Loucy (cell line): ENCODE measurements around the gene MARCHF4.

ENCODE experiments used
- EZH2phosphoT487 ChIP-seq: fragments of 200-600 bp; IDR thresholded peaks from 2 replicates; pipeline ENCODE4 v1.6.1; 2018; ENCODE audit warnings: antibody characterized with exemption, mild to moderate bottlenecking, moderate library complexity, borderline replicate concordance
- TF ChIP-seq, protein P1 (sequence below): fragments of 200-600 bp; sonication (generic); conservative IDR thresholded peaks from 2 replicates; pipeline ENCODE4 v1.5.1; 2014; ENCODE audit warnings: mild to moderate bottlenecking, antibody characterized with exemption, low read length

DNA sequence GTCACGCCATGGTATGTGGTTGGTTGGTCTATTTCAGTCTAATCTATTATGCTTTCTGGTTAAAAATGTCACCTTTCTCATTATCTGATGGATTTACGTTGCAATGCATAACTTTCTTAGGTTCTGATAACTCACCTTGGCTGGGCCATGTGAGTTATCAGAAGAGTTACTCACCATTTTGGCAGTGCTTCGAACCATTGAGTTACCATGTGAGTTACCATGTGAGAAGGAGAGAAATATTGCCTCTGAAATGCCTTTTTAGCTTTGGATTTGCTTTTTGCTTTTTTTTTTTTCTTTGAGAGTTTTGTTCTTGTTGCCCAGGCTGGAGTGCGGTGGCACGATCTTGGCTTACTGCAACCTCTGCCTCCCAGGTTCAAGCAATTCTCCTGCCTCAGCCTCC is 41.6 kb upstream of the MARCHF4 start:
- TF ChIP-seq, protein P1, sequence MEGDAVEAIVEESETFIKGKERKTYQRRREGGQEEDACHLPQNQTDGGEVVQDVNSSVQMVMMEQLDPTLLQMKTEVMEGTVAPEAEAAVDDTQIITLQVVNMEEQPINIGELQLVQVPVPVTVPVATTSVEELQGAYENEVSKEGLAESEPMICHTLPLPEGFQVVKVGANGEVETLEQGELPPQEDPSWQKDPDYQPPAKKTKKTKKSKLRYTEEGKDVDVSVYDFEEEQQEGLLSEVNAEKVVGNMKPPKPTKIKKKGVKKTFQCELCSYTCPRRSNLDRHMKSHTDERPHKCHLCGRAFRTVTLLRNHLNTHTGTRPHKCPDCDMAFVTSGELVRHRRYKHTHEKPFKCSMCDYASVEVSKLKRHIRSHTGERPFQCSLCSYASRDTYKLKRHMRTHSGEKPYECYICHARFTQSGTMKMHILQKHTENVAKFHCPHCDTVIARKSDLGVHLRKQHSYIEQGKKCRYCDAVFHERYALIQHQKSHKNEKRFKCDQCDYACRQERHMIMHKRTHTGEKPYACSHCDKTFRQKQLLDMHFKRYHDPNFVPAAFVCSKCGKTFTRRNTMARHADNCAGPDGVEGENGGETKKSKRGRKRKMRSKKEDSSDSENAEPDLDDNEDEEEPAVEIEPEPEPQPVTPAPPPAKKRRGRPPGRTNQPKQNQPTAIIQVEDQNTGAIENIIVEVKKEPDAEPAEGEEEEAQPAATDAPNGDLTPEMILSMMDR, result no peak
- no peak for TF ChIP-seq EZH2phosphoT487
